GM23338 (cell line): ENCODE measurements around the gene ZBTB7B. TPM values are rescaled to one million over a fixed set of nuclear protein-coding genes. Genes with fewer than 3 reads are reported as not detected.

Experiments
- ATAC-seq: fragments of 200-7000 bp; cut with Tn5 transposase; 3 replicates; pipeline ENCODE4 v1.9.1; 2020
- DNase-seq: peaks from one replicate; pipeline ENCODE4 v3.0.0-alpha.2; 2015; ENCODE audit warnings: low spot score
- H2AFZ ChIP-seq: fragments of 200-600 bp; sonication (generic); 2 replicates; pipeline ENCODE4 v1.8.0; 2016; ENCODE audit warnings: antibody characterized with exemption, mild to moderate bottlenecking, moderate library complexity
- H3F3A ChIP-seq: fragments of 200-600 bp; sonication (generic); replicated peaks from 2 replicates; pipeline ENCODE4 v1.8.0; 2017; ENCODE audit warnings: antibody characterized with exemption, mixed run types, low read depth
- H3K27ac ChIP-seq: fragments of 200-600 bp; sonication (generic); 2 replicates; pipeline ENCODE4 v1.6.1; 2016; ENCODE audit warnings: low read depth
- H3K27me3 ChIP-seq: fragments of 200-600 bp; sonication (generic); 2 replicates; pipeline ENCODE4 v1.8.0; 2016; ENCODE audit warnings: mild to moderate bottlenecking, mixed run types, moderate library complexity; ENCODE audit not compliant: insufficient read depth
- H3K36me3 ChIP-seq: fragments of 200-600 bp; sonication (generic); 2 replicates; pipeline ENCODE4 v1.8.0; 2016; ENCODE audit warnings: mild to moderate bottlenecking; ENCODE audit not compliant: insufficient read depth
- H3K4me1 ChIP-seq: fragments of 200-600 bp; sonication (generic); 2 replicates; pipeline ENCODE4 v1.8.0; 2016; ENCODE audit warnings: mild to moderate bottlenecking, moderate library complexity; ENCODE audit not compliant: insufficient read depth
- H3K4me2 ChIP-seq: fragments of 200-600 bp; sonication (generic); 2 replicates; pipeline ENCODE4 v1.7.1; 2017; ENCODE audit warnings: mixed run types
- H3K4me3 ChIP-seq: fragments of 200-600 bp; sonication (generic); 2 replicates; pipeline ENCODE4 v1.6.1; 2016; ENCODE audit warnings: mixed run types
- H3K79me2 ChIP-seq: fragments of 200-600 bp; sonication (generic); replicated peaks from 2 replicates; pipeline ENCODE4 v1.8.0; 2017; ENCODE audit warnings: mild to moderate bottlenecking; ENCODE audit not compliant: insufficient read depth
- H3K9me2 ChIP-seq: fragments of 200-600 bp; sonication (generic); 2 replicates; pipeline ENCODE4 v1.8.0; 2017; ENCODE audit not compliant: insufficient read depth
- H4K20me1 ChIP-seq: fragments of 200-600 bp; sonication (generic); replicated peaks from 2 replicates; pipeline ENCODE4 v1.8.0; 2017; ENCODE audit warnings: mild to moderate bottlenecking; ENCODE audit not compliant: insufficient read depth
- H3K27ac Mint-ChIP-seq: 2 replicates; pipeline ENCODE4 v1.8.0; 2020; ENCODE audit warnings: inconsistent platforms, mild to moderate bottlenecking, moderate library complexity, mixed read lengths
- H3K27me3 Mint-ChIP-seq: 3 replicates; pipeline ENCODE4 v1.8.0; 2022; ENCODE audit warnings: low read depth, mild to moderate bottlenecking, moderate library complexity, mixed read lengths, inconsistent platforms; ENCODE audit not compliant: insufficient read depth, poor library complexity
- H3K36me3 Mint-ChIP-seq: 3 replicates; pipeline ENCODE4 v1.8.0; 2021; ENCODE audit warnings: low read depth, mild to moderate bottlenecking, inconsistent platforms, moderate library complexity, mixed read lengths
- H3K4me1 Mint-ChIP-seq: 3 replicates; pipeline ENCODE4 v1.8.0; 2020; ENCODE audit warnings: mild to moderate bottlenecking, inconsistent platforms, mixed read lengths
- H3K4me3 Mint-ChIP-seq: 3 replicates; pipeline ENCODE4 v1.8.0; 2021; ENCODE audit warnings: moderate library complexity, mild to moderate bottlenecking, inconsistent platforms, mixed read lengths
- H3K9me3 Mint-ChIP-seq: 3 replicates; pipeline ENCODE4 v1.8.0; 2020; ENCODE audit warnings: moderate library complexity, mild to moderate bottlenecking, inconsistent platforms, mixed read lengths
- CREB1 ChIP-seq: fragments of 250-450 bp; sonication (Bioruptor Pico); IDR thresholded peaks from 2 replicates; pipeline ENCODE4 v1.5.0; 2020; ENCODE audit warnings: low read depth, mild to moderate bottlenecking, moderate library complexity
- ETS1 ChIP-seq: IDR thresholded peaks from 2 replicates; pipeline ENCODE4 v1.6.1; 2016; ENCODE audit warnings: antibody characterized with exemption
- JUNB ChIP-seq: IDR thresholded peaks from one replicate; pipeline ENCODE4 v1.6.1; 2016; ENCODE audit warnings: antibody characterized with exemption; ENCODE audit not compliant: unreplicated experiment
- STAT1 ChIP-seq: IDR thresholded peaks from one replicate; pipeline ENCODE4 v1.6.1; 2016; ENCODE audit warnings: antibody characterized with exemption; ENCODE audit not compliant: unreplicated experiment
- ZNF114 ChIP-seq: fragments of 250-450 bp; sonication (Bioruptor Pico); IDR thresholded peaks from 2 replicates; pipeline ENCODE4 v1.5.0; 2020; ENCODE audit warnings: mild to moderate bottlenecking, moderate library complexity
- ZNF462 ChIP-seq: fragments of 250-450 bp; sonication (Bioruptor Pico); IDR thresholded peaks from 2 replicates; pipeline ENCODE4 v1.5.0; 2020; ENCODE audit warnings: mild to moderate bottlenecking, moderate library complexity
- polyA plus RNA-seq: library from polyadenylated mRNA; unstranded; fragments of >200 nt; fragmentation: Nextera tagmentation; extraction: Ambion mirVana; gene quantifications from 2 replicates; pipeline ENCODE4 v1.2.1, GENCODE V29; 2016
- total RNA-seq: library from RNA; depleted of rRNA; stranded (reverse); fragments of >200 nt; shearing (Covaris generic); gene quantifications from 2 replicates; pipeline ENCODE4 v1.2.3, GENCODE V29; 2014

ZBTB7B gene
- total and polyA plus RNA-seq, 2 experiments from 2014 or later, result 3.6 to 32.6 TPM

DNA sequence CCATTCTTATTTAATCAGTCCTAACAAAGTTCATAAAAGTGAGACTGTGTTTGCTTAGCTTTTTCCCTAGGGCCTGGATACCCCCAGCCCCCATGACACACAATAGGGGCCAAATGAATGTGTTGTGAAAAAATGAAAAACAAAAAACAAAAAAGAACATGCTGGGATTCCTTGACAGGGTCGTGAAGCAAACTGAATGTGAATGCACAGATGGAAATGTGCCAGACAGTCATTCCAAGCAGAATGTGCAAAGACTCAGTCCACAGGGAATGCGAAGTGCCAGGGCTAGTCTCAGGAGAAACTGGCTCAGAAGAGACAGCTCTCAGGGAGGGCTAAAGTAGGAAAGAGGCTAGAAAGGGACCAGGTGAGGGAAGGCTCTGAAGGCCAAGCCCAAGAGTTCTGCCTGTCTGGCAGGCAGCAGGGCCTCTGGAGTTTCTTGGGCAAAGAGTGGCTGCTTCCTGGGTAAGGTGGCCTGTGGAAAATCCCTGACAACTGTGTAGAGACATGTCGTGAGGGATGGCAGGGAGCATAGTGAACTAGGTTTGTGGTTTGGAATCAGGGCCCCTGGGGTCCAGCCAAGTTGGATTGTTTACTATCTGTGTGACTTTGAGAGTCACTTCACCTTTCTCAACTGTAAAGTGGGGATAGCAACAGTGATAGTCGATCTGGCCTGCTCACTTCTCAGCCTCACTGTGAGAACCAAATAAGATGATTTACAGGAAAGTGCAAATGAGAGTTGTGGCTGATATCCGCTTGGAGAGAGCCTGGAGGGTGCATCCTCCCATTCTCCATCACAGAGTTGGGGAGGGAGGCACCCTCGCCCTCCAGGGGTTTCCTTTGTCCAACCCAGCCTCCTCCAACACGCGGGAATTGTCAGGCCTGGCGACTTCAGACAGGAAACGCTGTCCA, 47.3 kb downstream of the ZBTB7B start:
- Histone ChIP-seq H3F3A (peaks cover 12% of the 10 kb centered on the region; the same call in 1 of the 2 replicates), H3K4me1 (peaks cover 18% of the 10 kb centered on the region; the same call in 1 of the 2 replicates), H3K27me3 (peaks cover 24% of the 10 kb centered on the region), H3K36me3 (no peaks in the 10 kb centered on the region), H3K4me2 (peak overlapping the region; percentile 98), H3K9me2 (no peaks in the 10 kb centered on the region), H2AFZ (peak overlapping the region; percentile 97), H3K4me3 (peak overlapping the region; percentile 90), H3K27ac (no peak overlapping the region), H4K20me1 (peaks cover 3% of the 10 kb centered on the region; the same call in 1 of the 2 replicates), H3K79me2 (no peaks in the 10 kb centered on the region)
- H3K36me3 Mint-ChIP-seq, result no peaks in the 10 kb centered on the region; the same call in 2 of the 3 replicates
- H3K9me3 Mint-ChIP-seq, result no peaks in the 10 kb centered on the region; the same call in 2 of the 3 replicates
- peak overlapping the region; percentile 82 for H3K4me3 Mint-ChIP-seq
- TF ChIP-seq JUNB, result no peak
- TF ChIP-seq ZNF462 (CRISPR knock-in tag), result no peak
- no peak for TF ChIP-seq CREB1 (CRISPR knock-in tag)
- no peak for TF ChIP-seq ZNF114 (CRISPR knock-in tag)
- TF ChIP-seq STAT1, result no peak
- TF ChIP-seq ETS1, result no peak
- ATAC-seq (no peak), DNase-seq (no peak)
- H3K27ac Mint-ChIP-seq, result no peak overlapping the region
- peaks cover 48% of the 10 kb centered on the region for H3K4me1 Mint-ChIP-seq
- H3K27me3 Mint-ChIP-seq, result peaks cover 27% of the 10 kb centered on the region
